ENCODE measurements around the gene CHD1.
A peak's percentile ranks its signal among the peaks of the same experiment; 100 is the strongest.

CHD1 gene

GRCh38 chr5:98898743-98899142 lies 30.1 kb downstream of the CHD1 start:
- no peak for DNase-seq

GRCh38 chr5:98891591-98891990 lies 37.2 kb downstream of the CHD1 start:
- DNase-seq, result no peak

- no peak for DNase-seq
Measured at GRCh38 chr5:98880598-98880997, 48.2 kb downstream of the CHD1 start.

- no peak for DNase-seq
Measured at GRCh38 chr5:98880151-98880550, 48.7 kb downstream of the CHD1 start.

- DNase-seq, result no peak
Measured at GRCh38 chr5:98877600-98877999, 51.2 kb downstream of the CHD1 start.

- no peak for DNase-seq
Measured at GRCh38 chr5:98872674-98873073, 56.1 kb downstream of the CHD1 start.

- DNase-seq, result no peak
Measured at GRCh38 chr5:98865690-98866089, 63.1 kb downstream of the CHD1 start.

GRCh38 chr5:98847054-98847453 lies 81.8 kb downstream of the CHD1 start:
- no peak for DNase-seq

- no peak for DNase-seq
Measured at GRCh38 chr5:98846520-98846919, 82.3 kb downstream of the CHD1 start.

- DNase-seq, result no peak
Measured at GRCh38 chr5:98845878-98846277, 82.9 kb downstream of the CHD1 start.

- no peak for DNase-seq
Measured at GRCh38 chr5:98844865-98845264, 83.9 kb downstream of the CHD1 start.

- no peak for DNase-seq
Measured at GRCh38 chr5:98843481-98843880, 85.3 kb downstream of the CHD1 start.

GRCh38 chr5:98840946-98841345 lies 87.9 kb downstream of the CHD1 start:
- DNase-seq, result no peak

- no peak for DNase-seq
Measured at GRCh38 chr5:98839469-98840383, 89.1 kb downstream of the CHD1 start.

- DNase-seq, result no peak
Measured at GRCh38 chr5:98836175-98836574, 92.6 kb downstream of the CHD1 start.

- DNase-seq, result no peak
Measured at GRCh38 chr5:98827588-98828284, 101.1 kb downstream of the CHD1 start.

GRCh38 chr5:98827161-98827560 lies 101.6 kb downstream of the CHD1 start:
- peak; percentile 27 for DNase-seq

GRCh38 chr5:98825582-98826375 lies 103.0 kb downstream of the CHD1 start:
- no peak for DNase-seq

- DNase-seq, result peak; percentile 13
Measured at GRCh38 chr5:98816582-98817222, 112.1 kb downstream of the CHD1 start.

- no peak for DNase-seq
Measured at GRCh38 chr5:98813755-98814154, 115.1 kb downstream of the CHD1 start.

- no peak for DNase-seq
Measured at GRCh38 chr5:98810206-98810605, 118.6 kb downstream of the CHD1 start.

- DNase-seq, result no peak
Measured at GRCh38 chr5:98807806-98808205, 121.0 kb downstream of the CHD1 start.

GRCh38 chr5:98805070-98805469 lies 123.7 kb downstream of the CHD1 start:
- DNase-seq, result no peak

All from SHP77 treated with DMSO at 0.1 percent for 48 hours (cell line).